KOPT-K1 (cell line): ENCODE results near the gene MGP.

ENCODE experiments used
- H3K27ac ChIP-seq: fragments of 200-600 bp; sonication (generic); 2 replicates; pipeline ENCODE4 v1.5.1; 2016; ENCODE audit warnings: antibody characterized with exemption, mild to moderate bottlenecking, low read depth, low read length; ENCODE audit not compliant: poor library complexity, severe bottlenecking
- H3K36me3 ChIP-seq: fragments of 200-600 bp; sonication (generic); 2 replicates; pipeline ENCODE4 v1.5.1; 2017; ENCODE audit warnings: antibody characterized with exemption, mild to moderate bottlenecking, low read length, moderate library complexity; ENCODE audit not compliant: insufficient read depth
- H3K9me3 ChIP-seq: fragments of 200-600 bp; sonication (generic); 2 replicates; pipeline ENCODE4 v1.5.1; 2017; ENCODE audit warnings: antibody characterized with exemption, low read length, mild to moderate bottlenecking; ENCODE audit not compliant: insufficient read depth, poor library complexity, severe bottlenecking

MGP gene

DNA sequence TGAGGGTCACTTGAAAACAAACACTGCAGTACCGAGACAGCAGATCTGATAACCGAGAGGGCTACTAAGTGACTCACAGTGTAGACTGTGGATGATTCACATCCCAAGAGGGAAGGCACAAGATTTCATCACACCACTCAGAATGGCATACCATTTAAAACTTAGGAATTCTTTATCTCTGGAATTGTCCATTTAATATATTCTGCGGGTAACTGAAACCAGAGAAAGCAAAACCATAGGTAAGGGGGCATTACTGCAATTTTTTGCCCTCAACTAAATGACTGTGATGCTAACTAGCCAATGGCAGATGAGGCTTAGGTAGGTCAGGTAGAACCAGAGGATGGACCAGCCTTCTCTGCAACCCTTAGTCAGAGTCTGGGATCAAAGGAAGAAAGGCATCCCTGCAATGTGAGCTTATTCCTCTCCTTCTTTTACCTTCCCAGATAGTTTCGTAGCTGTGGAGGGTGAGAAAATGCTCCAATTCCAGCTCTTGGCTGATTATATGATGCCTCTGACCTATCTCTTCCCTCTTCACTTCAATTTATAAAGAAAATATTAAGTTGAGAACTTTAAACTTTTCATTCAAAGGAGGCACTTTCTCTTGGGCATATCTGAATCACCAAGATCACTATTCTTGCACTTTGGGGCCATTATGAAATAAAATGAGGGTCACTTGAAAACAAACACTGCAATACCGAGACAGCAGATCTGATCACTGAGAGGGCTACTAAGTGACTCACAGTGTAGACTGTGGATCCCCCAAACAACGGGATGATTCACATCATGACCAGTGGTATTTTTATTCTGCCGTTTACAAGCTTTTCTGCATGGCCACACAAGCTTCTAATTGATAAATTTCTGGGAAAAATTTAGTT is 49.1 kb downstream of the MGP start:
- H3K9me3 ChIP-seq = no peaks in the 10 kb centered on the region
- H3K36me3 ChIP-seq = no peaks in the 10 kb centered on the region
- no peak overlapping the region for H3K27ac ChIP-seq

DNA sequence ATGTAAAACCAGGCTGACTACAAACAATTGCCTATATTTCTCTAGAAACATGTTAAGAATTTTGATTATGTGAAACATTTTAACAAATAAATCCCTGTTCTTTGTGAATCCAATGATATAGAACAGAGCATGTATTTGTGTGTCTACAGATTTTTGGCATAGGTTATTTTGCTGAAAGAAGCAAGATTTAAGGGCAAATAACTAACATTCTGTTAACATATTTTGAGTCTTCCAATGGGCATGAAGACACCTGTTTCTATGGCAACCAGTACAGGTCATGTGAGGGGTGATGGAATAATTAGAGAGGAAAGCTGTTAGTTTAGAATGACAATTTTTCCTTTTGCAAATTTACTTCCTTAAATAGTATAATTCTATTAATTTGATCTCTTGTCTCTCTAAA is 51.1 kb downstream of the MGP start:
- Histone ChIP-seq H3K27ac (no peak overlapping the region), H3K36me3 (no peaks in the 10 kb centered on the region), H3K9me3 (no peaks in the 10 kb centered on the region)

DNA sequence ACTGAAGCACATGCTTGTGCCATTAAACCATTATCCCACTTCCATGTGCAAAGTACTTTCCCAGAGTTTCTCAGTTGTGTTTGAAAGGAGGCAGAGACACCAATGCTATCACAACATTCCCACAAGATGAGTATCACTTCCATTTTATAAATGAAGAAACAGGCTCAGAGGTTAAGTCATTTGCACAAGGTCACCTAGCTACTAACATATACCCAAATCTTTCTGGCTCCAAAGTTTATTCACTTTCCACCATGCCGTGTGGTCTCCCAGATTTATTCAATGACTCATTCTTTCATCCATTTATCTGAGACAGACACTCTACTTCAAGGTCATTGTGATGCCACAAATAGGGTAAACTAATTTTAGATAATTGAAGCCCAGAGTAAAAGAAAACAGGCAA is 51.7 kb downstream of the MGP start:
- no peak overlapping the region for H3K27ac ChIP-seq
- H3K9me3 ChIP-seq = no peaks in the 10 kb centered on the region

DNA sequence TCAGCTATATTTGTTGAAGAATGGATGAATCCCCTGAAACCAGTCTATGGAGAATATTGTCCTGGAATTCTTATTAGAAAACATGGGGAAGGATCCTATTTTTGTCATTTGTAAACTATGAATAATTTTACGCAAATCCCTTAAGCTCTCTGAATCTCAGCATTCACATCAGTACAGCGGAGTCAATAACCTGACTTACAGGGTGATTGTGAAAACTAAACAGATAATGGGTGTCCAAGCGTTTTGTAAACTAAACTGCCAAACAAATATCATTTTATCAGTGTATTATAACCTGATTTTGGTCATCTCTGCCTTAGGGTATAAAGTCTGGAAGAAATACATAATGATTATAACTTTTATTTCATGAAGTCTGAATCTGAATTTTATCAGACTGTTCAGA is 52.3 kb downstream of the MGP start:
- no peak overlapping the region for H3K27ac ChIP-seq
- no peaks in the 10 kb centered on the region for H3K36me3 ChIP-seq
- H3K9me3 ChIP-seq = no peaks in the 10 kb centered on the region

More for the DNA sequence above, 51.7 kb downstream of the MGP start:
- no peaks in the 10 kb centered on the region for H3K36me3 ChIP-seq
